Thoracic aorta (tissue), 2 donors: ENCODE measurements around the gene TIAM2. TPM values are rescaled to one million over a fixed set of nuclear protein-coding genes. Genes with fewer than 3 reads are reported as not detected.

Source experiments
- ATAC-seq: fragments of 150-250 bp; one replicate; pipeline ENCODE4 v1.8.0; 2017; ENCODE audit warnings: low read depth; ENCODE audit not compliant: insufficient number of reproducible peaks, low FRiP score
- DNase-seq: peaks from one replicate; pipeline ENCODE4 v3.0.0-alpha.2; 2020; ENCODE audit warnings: low spot score
- H3K27ac ChIP-seq, 2 donors: fragments of 200-600 bp; sonication (generic); 1 replicate in 1 of 2; 2 replicates in 1 of 2; pipeline ENCODE4 v1.5.1; 2016; ENCODE audit warnings: mild to moderate bottlenecking in 2 of 2, moderate library complexity in 2 of 2
- H3K27me3 ChIP-seq: fragments of 200-600 bp; sonication (generic); replicated peaks from 2 replicates; pipeline ENCODE4 v1.6.0; 2016; ENCODE audit warnings: mild to moderate bottlenecking; ENCODE audit not compliant: insufficient read depth
- H3K36me3 ChIP-seq: fragments of 200-600 bp; sonication (generic); one replicate; pipeline ENCODE4 v1.5.1; 2016
- H3K4me1 ChIP-seq, 2 donors: fragments of 200-600 bp; sonication (generic); 1 replicate in 1 of 2; 2 replicates in 1 of 2; pipeline versions ENCODE4 v1.5.1 to v1.6.0; 2016; ENCODE audit warnings: low read depth in 2 of 2, mild to moderate bottlenecking in 1 of 2; ENCODE audit not compliant: control insufficient read depth in 1 of 2
- H3K4me3 ChIP-seq: fragments of 200-600 bp; sonication (generic); 2 replicates; pipeline ENCODE4 v1.5.1; 2016; ENCODE audit warnings: mild to moderate bottlenecking
- H3K9me3 ChIP-seq: fragments of 200-600 bp; sonication (generic); 2 replicates; pipeline ENCODE4 v1.5.1; 2016
- CTCF ChIP-seq: fragments of 200-600 bp; sonication (generic); IDR thresholded peaks from one replicate; pipeline ENCODE4 v1.5.1; 2019; ENCODE audit warnings: antibody characterized with exemption
- total RNA-seq, 2 donors: library from RNA; depleted of rRNA; stranded (reverse); fragments of >200 nt; gene quantifications; one replicate each; pipeline versions ENCODE4 v1.1.0 to v1.2.3, GENCODE V29; 2016

The TIAM2 gene
- total RNA-seq, 2 donors from 2014 or later = 17.8 to 22.1 TPM

DNA sequence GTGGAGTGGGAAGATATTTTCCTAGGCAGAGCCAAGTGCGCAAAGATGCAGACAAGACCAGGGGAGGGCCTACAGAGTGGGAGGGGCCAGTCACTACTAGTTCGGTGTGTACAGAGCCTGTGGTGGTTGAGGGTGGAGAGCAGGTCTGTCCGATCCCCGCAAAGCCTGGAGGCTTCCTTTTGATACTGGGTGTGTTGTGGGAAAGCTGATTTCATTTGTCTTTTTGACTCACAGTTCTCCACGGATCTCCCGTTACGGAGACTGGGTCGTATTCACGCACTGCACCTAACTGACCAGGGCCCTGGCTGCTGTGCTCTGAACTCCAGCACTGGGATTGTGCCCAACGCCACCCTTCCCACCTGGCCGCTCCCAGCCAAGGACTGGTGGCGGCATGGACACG, 1.4 kb upstream of the TIAM2 start:
- Histone ChIP-seq H3K9me3 (no peaks in the 10 kb centered on the region), H3K4me3 (no peak overlapping the region), H3K27ac (no peak overlapping the region), H3K27me3 (no peaks in the 10 kb centered on the region), H3K36me3 (no peaks in the 10 kb centered on the region), H3K4me1 (peaks cover 4 to 9% of the 10 kb centered on the region in 2 donors)
- no peak for ATAC-seq
- no peak for DNase-seq
- TF ChIP-seq CTCF = no peak

DNA sequence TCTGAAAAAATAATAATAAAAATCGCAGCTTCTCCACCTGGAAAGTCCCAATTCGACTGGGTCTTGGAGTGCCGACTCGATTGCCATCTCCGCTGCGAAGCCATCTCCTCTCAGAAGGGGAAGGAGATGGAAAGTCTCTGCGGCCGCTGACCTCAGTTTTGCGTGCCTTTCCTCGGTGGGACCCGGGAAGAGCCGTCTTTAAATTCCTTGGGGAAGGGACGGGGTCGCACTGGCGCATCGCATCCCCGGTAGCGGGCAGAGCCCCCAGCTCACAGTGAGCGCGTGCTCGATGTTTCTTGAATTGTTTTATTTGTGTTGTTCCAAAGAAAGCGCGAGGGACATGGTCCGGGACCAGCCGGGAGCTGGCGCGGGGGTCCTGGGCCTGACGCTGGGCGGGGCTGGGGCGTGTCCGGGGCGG, 270 bp upstream of the TIAM2 start:
- DNase-seq = no peak

DNA sequence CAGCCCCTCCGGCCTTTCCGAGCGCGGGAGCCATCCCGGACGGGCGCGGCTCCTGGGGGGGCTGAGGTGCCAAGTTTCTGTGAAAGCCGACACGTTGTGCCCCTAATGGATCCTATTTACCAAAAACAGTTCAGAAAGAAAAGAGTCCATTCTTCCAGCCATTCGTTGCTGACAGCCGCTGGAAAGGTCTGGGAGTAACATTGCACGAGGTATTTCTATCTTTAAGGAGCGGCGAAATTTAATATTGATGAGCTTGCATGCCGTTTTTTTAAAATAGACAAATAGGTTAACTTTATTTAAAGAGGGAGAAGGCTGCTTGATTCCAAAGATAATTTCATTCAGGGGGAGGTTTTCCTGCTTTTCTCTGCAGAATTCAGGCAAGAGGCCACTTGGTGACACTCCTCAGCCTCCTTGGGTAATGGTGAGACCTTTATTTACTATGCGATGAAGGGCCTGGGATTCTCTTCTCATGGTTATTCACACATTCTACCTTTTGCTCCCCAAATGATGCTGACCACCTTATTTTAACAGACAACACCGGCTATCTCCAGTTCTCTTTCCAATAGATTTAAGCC, 988 bp downstream of the TIAM2 start:
- ATAC-seq = no peak
- Histone ChIP-seq H3K27me3 (no peaks in the 10 kb centered on the region), H3K36me3 (no peaks in the 10 kb centered on the region), H3K4me1 (peaks cover 4 to 9% of the 10 kb centered on the region in 2 donors), H3K4me3 (peak overlapping the region; percentile 76), H3K27ac (peak overlapping the region; percentile 19 to 49), H3K9me3 (no peaks in the 10 kb centered on the region)
- TF ChIP-seq CTCF = no peak
- no peak for DNase-seq

More for the DNA sequence above, 270 bp upstream of the TIAM2 start:
- no peak overlapping the region for H3K27ac ChIP-seq
- H3K4me1 ChIP-seq = peaks cover 4 to 9% of the 10 kb centered on the region in 2 donors
- no peak for ATAC-seq
- H3K9me3 ChIP-seq = no peaks in the 10 kb centered on the region
- H3K36me3 ChIP-seq = no peaks in the 10 kb centered on the region
- TF ChIP-seq CTCF = no peak
- no peaks in the 10 kb centered on the region for H3K27me3 ChIP-seq
- H3K4me3 ChIP-seq = peak overlapping the region; percentile 76

GRCh38 chr6:154996841-154997311, 1.8 kb downstream of the TIAM2 start:
- Histone ChIP-seq H3K4me1 (peaks cover 4 to 9% of the 10 kb centered on the region in 2 donors), H3K4me3 (no peak overlapping the region), H3K36me3 (no peaks in the 10 kb centered on the region), H3K27ac (no peak overlapping the region), H3K27me3 (no peaks in the 10 kb centered on the region), H3K9me3 (no peaks in the 10 kb centered on the region)
- no peak for ATAC-seq
- no peak for TF ChIP-seq CTCF
- DNase-seq = no peak

GRCh38 chr6:154998855-154999254, 3.7 kb downstream of the TIAM2 start:
- DNase-seq (no peak), ATAC-seq (no peak)
- Histone ChIP-seq H3K9me3 (no peaks in the 10 kb centered on the region), H3K27me3 (no peaks in the 10 kb centered on the region), H3K4me1 (peaks cover 4 to 9% of the 10 kb centered on the region in 2 donors), H3K27ac (no peak overlapping the region), H3K4me3 (no peak overlapping the region), H3K36me3 (no peaks in the 10 kb centered on the region)
- no peak for TF ChIP-seq CTCF
